Transverse colon (tissue), 4 donors: ENCODE measurements around the gene LIPJ.

Experiments used
- CTCF ChIP-seq, 5 experiments: fragments of 200-600 bp in 3 of 5; fragments of 450-650 bp in 2 of 5; sonication (generic) in 3 of 5; IDR thresholded peaks; 1 replicate in 2 of 5; 2 replicates in 3 of 5; pipeline ENCODE4 v1.5.1; 2016 to 2017; ENCODE audit warnings: antibody characterized with exemption in 5 of 5, inconsistent platforms in 3 of 5, mild to moderate bottlenecking in 2 of 5, moderate library complexity in 1 of 5
- EP300 ChIP-seq: sonication (generic); formaldehyde crosslinking; IDR thresholded peaks from one replicate; pipeline ENCODE4 v1.6.1; 2017; ENCODE audit warnings: antibody characterized with exemption, low read depth
- POLR2A ChIP-seq: fragments of 450-650 bp; IDR thresholded peaks from one replicate; pipeline ENCODE4 v1.6.1; 2016; ENCODE audit warnings: antibody characterized with exemption, mild to moderate bottlenecking, moderate library complexity
- POLR2AphosphoS5 ChIP-seq, 3 donors: sonication (generic); formaldehyde crosslinking; IDR thresholded peaks; one replicate each; pipeline ENCODE4 v1.6.1; 2016; ENCODE audit warnings: antibody characterized with exemption in 3 of 3

- no peak for TF ChIP-seq POLR2A
- no peak for TF ChIP-seq CTCF (IDR thresholded peaks at IDR 0.05)
- no peak for TF ChIP-seq POLR2AphosphoS5 (IDR thresholded peaks at IDR 0.05)
- TF ChIP-seq EP300: no peak
Measured at GRCh38 chr10:88583584-88583957, 3.0 kb upstream of the LIPJ start.
